ENCODE measurements around the gene PPFIA4. TPM values are rescaled to one million over a fixed set of nuclear protein-coding genes. Genes with fewer than 3 reads are reported as not detected.

PPFIA4 gene
- total and polyA plus RNA-seq, 2 donors (not counting 3 experiments of a cell fraction or from before 2014, with no cell fraction given), result 0.17 to 0.22 TPM

GRCh38 chr1:203031467-203031866, 5.2 kb downstream of the PPFIA4 start:
- no peaks in the 10 kb centered on the region for H3K36me3 ChIP-seq (ENCODE audit: control insufficient read depth in 2 of 2, extremely low read depth in 1 of 2, insufficient read depth in 2 of 2, low read length in 2 of 2)
- ChIA-PET CTCF (interaction anchor here (1.9 to 3.4 kb wide), 3 partner anchors 185 to 238 kb away, joined by 13 to 21 read pairs (median 18); no protein-coding TSS in a partner anchor), POLR2A (no interaction called here)
- dilution Hi-C loops (cut with MboI; ENCODE audit: extremely low pct_ligation_motif_present, low sequenced_read_pairs), result no loop called here
- DNase-seq (ENCODE audit: low read depth, low spot score) (no peak), FAIRE-seq (no peak)
- H4K20me1 ChIP-seq (replicated peaks; ENCODE audit: control insufficient read depth, extremely low read depth, insufficient read depth, low read length), result no peaks in the 10 kb centered on the region
- no peak overlapping the region for H3K9ac ChIP-seq (replicated peaks; ENCODE audit: extremely low read depth, insufficient read depth, low read length)
- peaks cover 19 to 31% of the 10 kb centered on the region in 2 experiments for H3K27me3 ChIP-seq (ENCODE audit: control insufficient read depth in 2 of 2, insufficient read depth in 2 of 2, low read length in 2 of 2)
- no peak overlapping the region for H3K27ac ChIP-seq (ENCODE audit: insufficient read depth, low read depth, low read length)
- no peaks in the 10 kb centered on the region for H3K9me1 ChIP-seq (replicated peaks; ENCODE audit: control insufficient read depth, extremely low read depth, insufficient read depth, low read length)
- no peaks in the 10 kb centered on the region for H3K79me2 ChIP-seq (ENCODE audit: control insufficient read depth, insufficient read depth, low read length)
- no peak overlapping the region for H2AFZ ChIP-seq (ENCODE audit: low read depth, low read length)
- peaks cover 5% of the 10 kb centered on the region for H3K4me1 ChIP-seq (ENCODE audit: control insufficient read depth, extremely low read depth, insufficient read depth, low read length)
- no peak overlapping the region for H3K4me2 ChIP-seq (ENCODE audit: insufficient read depth, low read length)
- H3K9me3 ChIP-seq (replicated peaks; ENCODE audit: control insufficient read depth, insufficient read depth, low read length), result no peaks in the 10 kb centered on the region
- H3K4me3 ChIP-seq (replicated peaks in 1 of 3; ENCODE audit: insufficient read depth in 1 of 3, low read depth in 1 of 3, low read length in 3 of 3), result no peak overlapping the region
- TF ChIP-seq MYC (IDR thresholded peaks at IDR 0.05; ENCODE audit: low read depth, low read length) (no peak), CTCF (IDR thresholded peaks at IDR 0.05; ENCODE audit: extremely low read depth in 1 of 2, insufficient read depth in 1 of 2, low read depth in 1 of 2, low read length in 2 of 2) (peak; percentile 11 to 31)
- intact Hi-C loops (cut with micrococcal nuclease), result loop anchor here (10.0 kb wide), 1 partner anchor 293 kb away; no protein-coding TSS in a partner anchor
- BruUV-seq (replicated peaks), result no TSS peak

GRCh38 chr1:203033287-203033686, 7.0 kb downstream of the PPFIA4 start:
- no peak for FAIRE-seq
- no TSS peak for BruUV-seq (replicated peaks)
- Histone ChIP-seq H3K36me3 (ENCODE audit: control insufficient read depth in 2 of 2, extremely low read depth in 1 of 2, insufficient read depth in 2 of 2, low read length in 2 of 2) (no peaks in the 10 kb centered on the region), H3K4me1 (ENCODE audit: control insufficient read depth, extremely low read depth, insufficient read depth, low read length) (no peaks in the 10 kb centered on the region), H4K20me1 (replicated peaks; ENCODE audit: control insufficient read depth, extremely low read depth, insufficient read depth, low read length) (no peaks in the 10 kb centered on the region), H3K79me2 (ENCODE audit: control insufficient read depth, insufficient read depth, low read length) (no peaks in the 10 kb centered on the region), H3K4me2 (ENCODE audit: insufficient read depth, low read length) (no peak overlapping the region), H3K27me3 (ENCODE audit: control insufficient read depth in 2 of 2, insufficient read depth in 2 of 2, low read length in 2 of 2) (peaks cover 3 to 28% of the 10 kb centered on the region in 2 experiments), H2AFZ (ENCODE audit: low read depth, low read length) (no peak overlapping the region), H3K9me1 (replicated peaks; ENCODE audit: control insufficient read depth, extremely low read depth, insufficient read depth, low read length) (no peaks in the 10 kb centered on the region), H3K27ac (ENCODE audit: insufficient read depth, low read depth, low read length) (no peak overlapping the region), H3K9me3 (replicated peaks; ENCODE audit: control insufficient read depth, insufficient read depth, low read length) (no peaks in the 10 kb centered on the region), H3K4me3 (replicated peaks in 1 of 3; ENCODE audit: insufficient read depth in 1 of 3, low read depth in 1 of 3, low read length in 3 of 3) (no peak overlapping the region), H3K9ac (replicated peaks; ENCODE audit: extremely low read depth, insufficient read depth, low read length) (no peak overlapping the region)
- intact Hi-C loops (cut with micrococcal nuclease), result loop anchor here (10.0 kb wide), 1 partner anchor 292 kb away; no protein-coding TSS in a partner anchor
- DNase-seq (ENCODE audit: low read depth, low spot score), result no peak
- ChIA-PET POLR2A (no interaction called here), CTCF (interaction anchor here (1.2 to 4.5 kb wide), 3 partner anchors 85 to 234 kb away, joined by 4 to 42 read pairs (median 14); no protein-coding TSS in a partner anchor)
- TF ChIP-seq GATA2 (IDR thresholded peaks at IDR 0.05; ENCODE audit: insufficient read depth, insufficient read length, low read depth, low read length), result no peak
- TF ChIP-seq CTCF (IDR thresholded peaks at IDR 0.05; ENCODE audit: extremely low read depth in 1 of 2, insufficient read depth in 1 of 2, low read depth in 1 of 2, low read length in 2 of 2), result no peak
- TF ChIP-seq JUN (IDR thresholded peaks at IDR 0.05; ENCODE audit: borderline replicate concordance, insufficient read depth, insufficient read length, low read depth), result no peak
- no peak for TF ChIP-seq EZH2 (IDR thresholded peaks at IDR 0.05; ENCODE audit: borderline replicate concordance, low read depth, low read length, severe bottlenecking)
- no peak for TF ChIP-seq POLR2A (IDR thresholded peaks at IDR 0.05; ENCODE audit: low read depth, low read length)
- TF ChIP-seq POLR2AphosphoS5 (IDR thresholded peaks at IDR 0.05; ENCODE audit: insufficient read depth, low read depth, low read length), result no peak
- TF ChIP-seq MYC (IDR thresholded peaks at IDR 0.05; ENCODE audit: low read depth, low read length), result no peak
- no peak for TF ChIP-seq FOS (IDR thresholded peaks at IDR 0.05; ENCODE audit: borderline replicate concordance, insufficient read depth, low read length)
- TF ChIP-seq MAX (IDR thresholded peaks at IDR 0.05; ENCODE audit: insufficient read depth, insufficient read length), result no peak
- dilution Hi-C loops (cut with MboI; ENCODE audit: extremely low pct_ligation_motif_present, low sequenced_read_pairs), result no loop called here

All from endothelial cell of umbilical vein (primary cell).